HG02610 (cell line): ENCODE data around the gene ANO8.
A peak's percentile ranks its signal among the peaks of the same experiment; 100 is the strongest.
"Not testable (repeated sequence)": the region's sequence is repeated elsewhere in the genome, so short reads cannot be mapped to it uniquely, and the experiment has no call there.

Source experiments
- ATAC-seq: cut with Tn5 transposase; IDR thresholded peaks from one replicate; pipeline ENCODE4 v1.9.1; 2021; ENCODE audit warnings: mild to moderate bottlenecking, moderate library complexity; ENCODE audit not compliant: unreplicated experiment

Gene ANO8

GRCh38 chr19:17334414-17335409 lies at the start of gene ANO8:
ANO8 (minus strand) TSS chr19:17334855; CDS start chr19:17334670, 185 bp downstream.
- peak; percentile 46 for ATAC-seq

GRCh38 chr19:17380426-17381138 lies 45.9 kb upstream of the ANO8 start:
- ATAC-seq, result no peak

GRCh38 chr19:17379221-17379631 lies 44.6 kb upstream of the ANO8 start:
- ATAC-seq, result no peak

- ATAC-seq, result no peak
These were observed 43.6 kb upstream of the ANO8 start for GRCh38 chr19:17378271-17378670.

GRCh38 chr19:17376935-17377600 lies 42.4 kb upstream of the ANO8 start, which contains the start of gene PLVAP:
PLVAP (minus strand) TSS chr19:17377342; CDS start chr19:17377288, 54 bp downstream.
- ATAC-seq, result no peak

GRCh38 chr19:17370026-17370587 lies 35.5 kb upstream of the ANO8 start:
- peak; percentile 73 for ATAC-seq

GRCh38 chr19:17365361-17365760 lies 30.7 kb upstream of the ANO8 start:
- ATAC-seq, result no peak

GRCh38 chr19:17363852-17364605 lies 29.4 kb upstream of the ANO8 start:
- not testable (repeated sequence) for ATAC-seq

- no peak for ATAC-seq
These were observed 25.5 kb upstream of the ANO8 start for GRCh38 chr19:17359905-17360800.

GRCh38 chr19:17358395-17358794 lies 23.7 kb upstream of the ANO8 start:
- no peak for ATAC-seq

- ATAC-seq, result no peak
These were observed 23.1 kb upstream of the ANO8 start for GRCh38 chr19:17357724-17358123.

- ATAC-seq, result no peak
These were observed 22.5 kb upstream of the ANO8 start for GRCh38 chr19:17357078-17357666.

- no peak for ATAC-seq
These were observed 18.7 kb upstream of the ANO8 start for GRCh38 chr19:17353386-17353785.

GRCh38 chr19:17352608-17353280 lies 18.1 kb upstream of the ANO8 start:
- ATAC-seq, result no peak

GRCh38 chr19:17351815-17352435 lies 17.3 kb upstream of the ANO8 start:
- no peak for ATAC-seq

- no peak for ATAC-seq
These were observed 14.0 kb upstream of the ANO8 start for GRCh38 chr19:17348700-17349099.

GRCh38 chr19:17347877-17348276 lies 13.2 kb upstream of the ANO8 start:
- ATAC-seq, result no peak

- ATAC-seq, result no peak
These were observed 12.7 kb upstream of the ANO8 start for GRCh38 chr19:17347361-17347760.
